Peyer's patch (tissue), 4 donors: ENCODE results near the gene WAC.

Experiments
- POLR2A ChIP-seq, 2 donors: fragments of 450-650 bp; IDR thresholded peaks; one replicate each; pipeline ENCODE4 v1.5.1; 2017; ENCODE audit warnings: antibody characterized with exemption in 2 of 2, mild to moderate bottlenecking in 2 of 2, moderate library complexity in 2 of 2
- TF ChIP-seq, protein P1 (sequence below), 6 experiments: fragments of 450-650 bp in 4 of 6; fragments of 200-600 bp in 2 of 6; sonication (generic) in 1 of 6; IDR thresholded peaks; one replicate each; pipeline ENCODE4 v1.5.1; 2017 to 2019; ENCODE audit warnings: antibody characterized with exemption in 6 of 6, mild to moderate bottlenecking in 3 of 6, moderate library complexity in 1 of 6

DNA sequence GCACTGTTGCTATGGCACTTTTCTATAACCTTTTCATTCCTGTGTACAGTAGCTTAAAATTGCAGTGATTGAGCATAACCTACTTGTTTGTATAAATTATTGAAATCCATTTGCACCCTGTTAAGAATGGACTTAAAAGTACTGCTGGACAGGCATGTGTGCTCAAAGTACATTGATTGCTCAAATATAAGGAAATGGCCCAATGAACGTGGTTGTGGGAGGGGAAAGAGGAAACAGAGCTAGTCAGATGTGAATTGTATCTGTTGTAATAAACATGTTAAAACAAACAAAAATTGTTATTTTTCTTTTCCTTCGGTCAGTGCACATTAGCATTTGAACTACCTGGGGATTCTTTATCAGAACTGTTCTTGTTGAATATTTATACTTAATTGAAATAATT, 87.3 kb downstream of the WAC start:
- TF ChIP-seq, protein P1, sequence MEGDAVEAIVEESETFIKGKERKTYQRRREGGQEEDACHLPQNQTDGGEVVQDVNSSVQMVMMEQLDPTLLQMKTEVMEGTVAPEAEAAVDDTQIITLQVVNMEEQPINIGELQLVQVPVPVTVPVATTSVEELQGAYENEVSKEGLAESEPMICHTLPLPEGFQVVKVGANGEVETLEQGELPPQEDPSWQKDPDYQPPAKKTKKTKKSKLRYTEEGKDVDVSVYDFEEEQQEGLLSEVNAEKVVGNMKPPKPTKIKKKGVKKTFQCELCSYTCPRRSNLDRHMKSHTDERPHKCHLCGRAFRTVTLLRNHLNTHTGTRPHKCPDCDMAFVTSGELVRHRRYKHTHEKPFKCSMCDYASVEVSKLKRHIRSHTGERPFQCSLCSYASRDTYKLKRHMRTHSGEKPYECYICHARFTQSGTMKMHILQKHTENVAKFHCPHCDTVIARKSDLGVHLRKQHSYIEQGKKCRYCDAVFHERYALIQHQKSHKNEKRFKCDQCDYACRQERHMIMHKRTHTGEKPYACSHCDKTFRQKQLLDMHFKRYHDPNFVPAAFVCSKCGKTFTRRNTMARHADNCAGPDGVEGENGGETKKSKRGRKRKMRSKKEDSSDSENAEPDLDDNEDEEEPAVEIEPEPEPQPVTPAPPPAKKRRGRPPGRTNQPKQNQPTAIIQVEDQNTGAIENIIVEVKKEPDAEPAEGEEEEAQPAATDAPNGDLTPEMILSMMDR (IDR thresholded peaks at IDR 0.05) = no peak
- TF ChIP-seq POLR2A (IDR thresholded peaks at IDR 0.05) = no peak
